Measurements from ENCODE around the gene NTRK2.

NTRK2 gene

GRCh38 chr9:84974258-84974657, 304.7 kb downstream of the NTRK2 start:
- H3K9me3 Mint-ChIP-seq = peaks cover 0 to 3% of the 10 kb centered on the region in 2 donors
- no peak overlapping the region for H3K4me3 Mint-ChIP-seq
- H3K27me3 Mint-ChIP-seq = peaks cover 0 to 20% of the 10 kb centered on the region in 2 donors
- no peak overlapping the region for H3K27ac Mint-ChIP-seq
- DNase-seq = no peak
- H3K36me3 Mint-ChIP-seq = no peaks in the 10 kb centered on the region
- no peak for ATAC-seq (replicated peaks)
- H3K4me1 Mint-ChIP-seq = no peaks in the 10 kb centered on the region

- Mint-ChIP-seq H3K27ac (no peak overlapping the region), H3K27me3 (peaks cover 0 to 20% of the 10 kb centered on the region in 2 donors), H3K4me3 (no peak overlapping the region), H3K36me3 (no peaks in the 10 kb centered on the region), H3K4me1 (no peaks in the 10 kb centered on the region), H3K9me3 (peaks cover 0 to 3% of the 10 kb centered on the region in 2 donors)
- ATAC-seq (replicated peaks) (no peak), DNase-seq (no peak)
These were observed 305.3 kb downstream of the NTRK2 start for GRCh38 chr9:84974855-84975254.

GRCh38 chr9:84975926-84976325, 306.4 kb downstream of the NTRK2 start:
- ATAC-seq (replicated peaks) (no peak), DNase-seq (no peak)
- H3K4me1 Mint-ChIP-seq = no peaks in the 10 kb centered on the region
- peaks cover 0 to 7% of the 10 kb centered on the region in 2 donors for H3K9me3 Mint-ChIP-seq
- H3K27me3 Mint-ChIP-seq = peaks cover 0 to 20% of the 10 kb centered on the region in 2 donors
- no peaks in the 10 kb centered on the region for H3K36me3 Mint-ChIP-seq
- H3K4me3 Mint-ChIP-seq = no peak overlapping the region
- H3K27ac Mint-ChIP-seq = no peak overlapping the region

DNA sequence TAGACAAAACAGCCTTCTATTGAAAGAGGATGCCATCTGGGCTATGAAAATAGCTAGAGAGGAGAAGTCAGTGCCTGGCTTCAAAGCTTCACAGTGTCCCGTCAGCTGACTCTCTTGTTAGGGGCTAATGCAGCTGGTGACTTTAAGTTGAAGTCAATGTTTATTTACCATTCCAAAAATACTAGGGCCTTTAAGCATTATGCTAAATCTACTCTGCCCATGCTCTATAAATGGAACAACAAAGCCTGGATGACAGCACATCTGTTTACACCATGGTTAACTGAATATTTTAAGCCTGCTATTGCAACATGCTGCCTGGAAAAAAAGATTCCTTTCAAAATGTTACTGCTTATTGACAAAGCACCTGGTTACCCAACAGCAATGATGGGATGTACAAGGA, 309.1 kb downstream of the NTRK2 start:
- no peak for ATAC-seq (replicated peaks)
- no peaks in the 10 kb centered on the region for H3K4me1 Mint-ChIP-seq
- H3K36me3 Mint-ChIP-seq = no peaks in the 10 kb centered on the region
- H3K27me3 Mint-ChIP-seq = peaks cover 0 to 11% of the 10 kb centered on the region in 2 donors
- H3K9me3 Mint-ChIP-seq = peaks cover 0 to 7% of the 10 kb centered on the region in 2 donors
- no peak overlapping the region for H3K27ac Mint-ChIP-seq
- no peak for DNase-seq
- H3K4me3 Mint-ChIP-seq = no peak overlapping the region

GRCh38 chr9:84983749-84984148, 314.2 kb downstream of the NTRK2 start:
- Mint-ChIP-seq H3K27ac (no peak overlapping the region), H3K27me3 (no peaks in the 10 kb centered on the region), H3K36me3 (no peaks in the 10 kb centered on the region), H3K9me3 (peaks cover 0 to 9% of the 10 kb centered on the region in 2 donors), H3K4me3 (no peak overlapping the region), H3K4me1 (no peaks in the 10 kb centered on the region)
- no peak for ATAC-seq (replicated peaks)
- DNase-seq = no peak

DNA sequence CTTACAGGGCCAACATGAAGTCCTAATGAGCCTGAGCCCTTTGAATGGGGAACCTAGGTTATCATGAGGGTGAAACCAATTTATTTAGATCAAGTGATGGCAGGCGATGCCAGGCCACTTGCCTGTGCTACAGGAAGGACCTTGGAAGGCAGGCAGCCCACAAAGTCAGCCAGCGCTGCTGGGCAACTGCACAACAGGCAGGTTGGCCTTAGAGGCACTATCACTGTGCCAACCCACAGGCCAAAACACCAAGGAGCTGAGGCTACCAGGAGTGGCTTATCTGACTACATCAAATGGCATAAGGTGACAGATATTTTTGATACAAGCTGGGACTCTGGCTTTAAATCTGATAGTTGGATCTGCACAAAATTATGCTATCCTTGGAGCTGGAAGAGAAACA, 319.1 kb downstream of the NTRK2 start:
- H3K4me1 Mint-ChIP-seq = no peaks in the 10 kb centered on the region
- H3K27ac Mint-ChIP-seq = no peak overlapping the region

DNA sequence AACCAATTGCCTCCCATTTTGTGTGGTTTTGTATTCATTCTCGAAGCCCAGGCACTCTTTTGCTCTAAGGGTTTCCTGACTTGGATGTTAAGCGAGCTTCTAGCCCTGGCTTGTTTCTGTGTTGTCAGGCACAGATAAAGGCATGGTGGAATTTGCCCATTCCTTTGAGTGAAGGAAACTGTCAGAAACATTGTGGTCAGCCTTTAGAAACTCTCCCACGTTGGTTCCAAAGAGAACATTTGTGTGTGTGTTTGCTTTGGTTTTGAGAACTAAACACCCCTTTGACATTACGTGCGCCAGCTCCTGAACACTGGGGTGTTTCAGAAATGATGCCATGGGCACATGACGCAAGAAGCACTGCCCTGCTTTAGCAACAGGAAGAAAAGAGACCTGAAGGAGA, 320.9 kb downstream of the NTRK2 start:
- H3K27ac Mint-ChIP-seq = no peak overlapping the region
- H3K4me3 Mint-ChIP-seq = no peak overlapping the region
- no peaks in the 10 kb centered on the region for H3K4me1 Mint-ChIP-seq
- no peak for ATAC-seq (replicated peaks)
- H3K27me3 Mint-ChIP-seq = no peaks in the 10 kb centered on the region
- no peak for DNase-seq
- no peaks in the 10 kb centered on the region for H3K36me3 Mint-ChIP-seq
- peaks cover 0 to 5% of the 10 kb centered on the region in 2 donors for H3K9me3 Mint-ChIP-seq

More for the DNA sequence above, 319.1 kb downstream of the NTRK2 start:
- Mint-ChIP-seq H3K4me3 (no peak overlapping the region), H3K9me3 (peaks cover 0 to 5% of the 10 kb centered on the region in 2 donors), H3K36me3 (no peaks in the 10 kb centered on the region), H3K27me3 (no peaks in the 10 kb centered on the region)
- DNase-seq (no peak), ATAC-seq (replicated peaks) (no peak)

GRCh38 chr9:84990850-84991513, 321.5 kb downstream of the NTRK2 start:
- H3K27me3 Mint-ChIP-seq = no peaks in the 10 kb centered on the region
- H3K9me3 Mint-ChIP-seq = peaks cover 0 to 5% of the 10 kb centered on the region in 2 donors
- ATAC-seq (replicated peaks) (no peak), DNase-seq (no peak)
- H3K27ac Mint-ChIP-seq = no peak overlapping the region
- H3K4me1 Mint-ChIP-seq = no peaks in the 10 kb centered on the region
- no peaks in the 10 kb centered on the region for H3K36me3 Mint-ChIP-seq
- no peak overlapping the region for H3K4me3 Mint-ChIP-seq

DNA sequence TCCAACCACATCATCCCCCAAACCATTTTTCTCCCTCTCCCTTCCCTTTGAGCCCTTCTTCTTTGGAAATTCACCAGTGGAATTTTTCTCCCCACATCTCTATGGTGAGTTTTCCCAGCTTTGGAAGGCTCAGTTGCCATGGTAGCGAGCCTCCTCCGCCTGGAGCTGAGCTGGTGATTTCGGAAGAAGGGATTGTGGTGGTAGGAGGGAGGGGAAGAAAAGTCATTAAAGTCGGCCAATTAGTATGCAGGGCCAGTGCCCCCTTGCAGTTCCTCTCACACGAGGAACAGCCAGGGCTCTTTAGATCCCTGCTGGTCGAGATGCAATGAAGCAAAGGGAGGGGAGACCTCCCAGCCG, 322.0 kb downstream of the NTRK2 start:
- no peak overlapping the region for H3K4me3 Mint-ChIP-seq
- no peak overlapping the region for H3K27ac Mint-ChIP-seq
- ATAC-seq (replicated peaks) = no peak
- no peaks in the 10 kb centered on the region for H3K36me3 Mint-ChIP-seq
- no peaks in the 10 kb centered on the region for H3K4me1 Mint-ChIP-seq
- H3K27me3 Mint-ChIP-seq = no peaks in the 10 kb centered on the region
- no peak for DNase-seq
- H3K9me3 Mint-ChIP-seq = peaks cover 0 to 4% of the 10 kb centered on the region in 2 donors

DNA sequence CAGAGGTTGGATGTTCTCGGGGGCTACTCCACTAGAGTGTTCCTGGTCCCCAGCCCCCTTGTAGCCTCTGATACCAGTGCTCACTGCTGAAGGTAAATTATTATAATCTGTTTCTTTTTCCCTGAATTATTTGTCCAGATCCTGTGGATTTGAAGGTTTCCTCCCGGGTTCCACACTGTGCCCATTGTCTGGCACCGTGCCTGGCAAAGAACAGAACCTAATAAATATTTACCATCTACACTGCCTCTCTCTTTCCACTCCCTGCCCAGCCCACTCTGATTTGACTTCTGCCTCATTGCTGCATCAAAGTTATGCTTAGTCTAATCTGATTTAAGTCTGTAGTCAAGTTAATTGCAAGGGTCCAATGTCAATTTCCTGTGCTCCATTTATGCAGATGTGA, 322.9 kb downstream of the NTRK2 start:
- Mint-ChIP-seq H3K27me3 (no peaks in the 10 kb centered on the region), H3K4me3 (no peak overlapping the region), H3K36me3 (no peaks in the 10 kb centered on the region), H3K9me3 (peaks cover 0 to 3% of the 10 kb centered on the region in 2 donors), H3K4me1 (no peaks in the 10 kb centered on the region), H3K27ac (no peak overlapping the region)
- DNase-seq (no peak), ATAC-seq (replicated peaks) (no peak)

- H3K27me3 Mint-ChIP-seq = no peaks in the 10 kb centered on the region
- H3K9me3 Mint-ChIP-seq = peaks cover 0 to 2% of the 10 kb centered on the region in 2 donors
- H3K4me1 Mint-ChIP-seq = no peaks in the 10 kb centered on the region
- no peaks in the 10 kb centered on the region for H3K36me3 Mint-ChIP-seq
- no peak overlapping the region for H3K4me3 Mint-ChIP-seq
- ATAC-seq (replicated peaks) (no peak), DNase-seq (no peak)
- H3K27ac Mint-ChIP-seq = no peak overlapping the region
These were observed 323.6 kb downstream of the NTRK2 start for GRCh38 chr9:84993105-84993504.

- H3K4me3 Mint-ChIP-seq = no peak overlapping the region
- no peaks in the 10 kb centered on the region for H3K4me1 Mint-ChIP-seq
- no peaks in the 10 kb centered on the region for H3K36me3 Mint-ChIP-seq
- H3K9me3 Mint-ChIP-seq = peaks cover 4 to 8% of the 10 kb centered on the region in 2 donors
- H3K27ac Mint-ChIP-seq = no peak overlapping the region
- ATAC-seq (replicated peaks) (no peak), DNase-seq (no peak)
- no peaks in the 10 kb centered on the region for H3K27me3 Mint-ChIP-seq
These were observed 326.5 kb downstream of the NTRK2 start for GRCh38 chr9:84996029-84996428.

DNA sequence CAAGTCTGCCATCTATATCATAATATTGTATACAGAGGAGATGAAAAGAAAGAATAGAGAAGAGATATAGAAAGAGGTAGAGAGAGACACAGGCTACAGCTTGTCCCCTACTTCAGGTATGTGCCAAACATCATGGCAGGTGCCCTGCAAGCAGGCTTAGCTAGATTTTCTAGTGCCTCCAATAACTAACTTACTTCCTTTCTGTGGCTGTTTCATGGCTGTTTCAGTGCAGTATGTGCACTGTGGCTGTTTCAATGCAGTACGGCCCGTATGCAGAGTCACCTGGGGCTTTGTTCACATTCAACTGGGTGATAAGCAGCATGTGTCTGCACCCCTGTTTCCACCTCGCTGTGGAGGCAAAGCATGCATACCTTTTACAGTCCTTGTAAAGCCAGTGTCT, 327.2 kb downstream of the NTRK2 start:
- H3K27ac Mint-ChIP-seq = no peak overlapping the region
- H3K36me3 Mint-ChIP-seq = peaks cover 0 to 2% of the 10 kb centered on the region in 2 donors
- ATAC-seq (replicated peaks) (no peak), DNase-seq (no peak)
- H3K9me3 Mint-ChIP-seq = peaks cover 7 to 12% of the 10 kb centered on the region in 2 donors
- no peak overlapping the region for H3K4me3 Mint-ChIP-seq
- H3K27me3 Mint-ChIP-seq = no peaks in the 10 kb centered on the region
- no peaks in the 10 kb centered on the region for H3K4me1 Mint-ChIP-seq

- ATAC-seq (replicated peaks) = no peak
- H3K36me3 Mint-ChIP-seq = peaks cover 0 to 2% of the 10 kb centered on the region in 2 donors
- H3K4me3 Mint-ChIP-seq = no peak overlapping the region
- no peak overlapping the region for H3K27ac Mint-ChIP-seq
- no peak for DNase-seq
- H3K27me3 Mint-ChIP-seq = no peaks in the 10 kb centered on the region
- peaks cover 7 to 12% of the 10 kb centered on the region in 2 donors for H3K9me3 Mint-ChIP-seq
- H3K4me1 Mint-ChIP-seq = no peaks in the 10 kb centered on the region
These were observed 327.9 kb downstream of the NTRK2 start for GRCh38 chr9:84997472-84997871.

- Mint-ChIP-seq H3K36me3 (peaks cover 0 to 2% of the 10 kb centered on the region in 2 donors), H3K9me3 (peaks cover 6 to 12% of the 10 kb centered on the region in 2 donors), H3K27me3 (no peaks in the 10 kb centered on the region), H3K27ac (no peak overlapping the region), H3K4me3 (no peak overlapping the region), H3K4me1 (no peaks in the 10 kb centered on the region)
- ATAC-seq (replicated peaks) (no peak), DNase-seq (no peak)
These were observed 329.1 kb downstream of the NTRK2 start for GRCh38 chr9:84998639-84999038.
